Measurements from ENCODE around the gene MSX2.
"Not testable (repeated sequence)": the region's sequence is repeated elsewhere in the genome, so short reads cannot be mapped to it uniquely, and the experiment has no call there.

The MSX2 gene

GRCh38 chr5:174733091-174733690 lies 8.8 kb downstream of the MSX2 start:
- no peak for DNase-seq (ENCODE audit: low read depth)

- no peak for DNase-seq (ENCODE audit: low read depth)
Observed at GRCh38 chr5:174733836-174734235, 9.5 kb downstream of the MSX2 start.

GRCh38 chr5:174734571-174735497 lies 10.5 kb downstream of the MSX2 start:
- no peak for DNase-seq (ENCODE audit: low read depth)

GRCh38 chr5:174735498-174736330 lies 11.3 kb downstream of the MSX2 start:
- no peak for DNase-seq (ENCODE audit: low read depth)

- DNase-seq (ENCODE audit: low read depth), result no peak
Observed at GRCh38 chr5:174736331-174736721, 11.9 kb downstream of the MSX2 start.

- no peak for DNase-seq (ENCODE audit: low read depth)
Observed at GRCh38 chr5:174736777-174737176, 12.4 kb downstream of the MSX2 start.

- DNase-seq (ENCODE audit: low read depth), result no peak
Observed at GRCh38 chr5:174737330-174737729, 12.9 kb downstream of the MSX2 start.

- no peak for DNase-seq (ENCODE audit: low read depth)
Observed at GRCh38 chr5:174741352-174741751, 17.0 kb downstream of the MSX2 start.

GRCh38 chr5:174744896-174745295 lies 20.5 kb downstream of the MSX2 start:
- no peak for DNase-seq (ENCODE audit: low read depth)

- DNase-seq (ENCODE audit: low read depth), result no peak
Observed at GRCh38 chr5:174745590-174746103, 21.3 kb downstream of the MSX2 start.

- DNase-seq (ENCODE audit: low read depth), result no peak
Observed at GRCh38 chr5:174750711-174751110, 26.3 kb downstream of the MSX2 start.

GRCh38 chr5:174751154-174752000 lies 27.0 kb downstream of the MSX2 start:
- no peak for DNase-seq (ENCODE audit: low read depth)

- DNase-seq (ENCODE audit: low read depth), result no peak
Observed at GRCh38 chr5:174752121-174752520, 27.7 kb downstream of the MSX2 start.

- no peak for DNase-seq (ENCODE audit: low read depth)
Observed at GRCh38 chr5:174755106-174755505, 30.7 kb downstream of the MSX2 start.

GRCh38 chr5:174759091-174759490 lies 34.7 kb downstream of the MSX2 start:
- DNase-seq (ENCODE audit: low read depth), result no peak

GRCh38 chr5:174760721-174761120 lies 36.3 kb downstream of the MSX2 start:
- no peak for DNase-seq (ENCODE audit: low read depth)

GRCh38 chr5:174761341-174761740 lies 37.0 kb downstream of the MSX2 start:
- DNase-seq (ENCODE audit: low read depth), result not testable (repeated sequence)

- DNase-seq (ENCODE audit: low read depth), result no peak
Observed at GRCh38 chr5:174764309-174764708, 39.9 kb downstream of the MSX2 start.

- DNase-seq (ENCODE audit: low read depth), result no peak
Observed at GRCh38 chr5:174765540-174765939, 41.2 kb downstream of the MSX2 start.

- DNase-seq (ENCODE audit: low read depth), result no peak
Observed at GRCh38 chr5:174767670-174768069, 43.3 kb downstream of the MSX2 start.

- DNase-seq (ENCODE audit: low read depth), result no peak
Observed at GRCh38 chr5:174769005-174769404, 44.6 kb downstream of the MSX2 start.

All from T-helper 22 cell (primary cell).